PFSK-1 (cell line): ENCODE results near the gene ZC4H2.

ENCODE experiments used
- POLR2AphosphoS5 ChIP-seq: IDR thresholded peaks from 2 replicates; pipeline ENCODE4 v1.6.1; 2012; ENCODE audit warnings: low read depth, mild to moderate bottlenecking, control low read depth, low read length, moderate library complexity
- REST ChIP-seq, 2 experiments: IDR thresholded peaks; 2 replicates each; pipeline versions ENCODE4 v1.6.1 to v1.8.0; 2011 to 2012; ENCODE audit warnings: low read depth in 2 of 2, low read length in 2 of 2, control low read depth in 1 of 2, inconsistent platforms in 1 of 2, mild to moderate bottlenecking in 1 of 2, moderate library complexity in 1 of 2; ENCODE audit not compliant: insufficient read depth in 1 of 2
- SIN3A ChIP-seq: IDR thresholded peaks from 2 replicates; pipeline ENCODE4 v1.6.1; 2012; ENCODE audit warnings: mild to moderate bottlenecking, low read length, moderate library complexity, borderline replicate concordance; ENCODE audit not compliant: insufficient read depth

GRCh38 chrX:64975989-64976672 is at the start of gene ZC4H2:
- TF ChIP-seq POLR2AphosphoS5 (no peak), REST (IDR thresholded peaks at IDR 0.05; ENCODE audit: insufficient read depth in 1 of 2, low read depth in 2 of 2, low read length in 2 of 2) (no peak), SIN3A (no peak)
